Right renal pelvis (tissue), 4 donors: ENCODE data around the gene AK9. TPM values are rescaled to one million over a fixed set of nuclear protein-coding genes. Genes with fewer than 3 reads are reported as not detected.
"Not testable (repeated sequence)": the region's sequence is repeated elsewhere in the genome, so short reads cannot be mapped to it uniquely, and the experiment has no call there.

ENCODE experiments used
- DNase-seq, 4 donors: peaks; one replicate each; pipeline ENCODE4 v3.0.0-alpha.2; 2013; ENCODE audit warnings: low read depth in 4 of 4, low spot score in 3 of 4, missing footprints in 1 of 4
- polyA plus RNA-seq, 4 donors: library from polyadenylated mRNA; unstranded; fragments of 120-200 nt; gene quantifications; one replicate each; pipeline ENCODE4 v1.2.1, GENCODE V29; 2013; ENCODE audit not compliant: insufficient read length in 4 of 4

The AK9 gene
- polyA plus RNA-seq, 4 donors = 12.0 to 14.5 (median 13.6) TPM

DNA sequence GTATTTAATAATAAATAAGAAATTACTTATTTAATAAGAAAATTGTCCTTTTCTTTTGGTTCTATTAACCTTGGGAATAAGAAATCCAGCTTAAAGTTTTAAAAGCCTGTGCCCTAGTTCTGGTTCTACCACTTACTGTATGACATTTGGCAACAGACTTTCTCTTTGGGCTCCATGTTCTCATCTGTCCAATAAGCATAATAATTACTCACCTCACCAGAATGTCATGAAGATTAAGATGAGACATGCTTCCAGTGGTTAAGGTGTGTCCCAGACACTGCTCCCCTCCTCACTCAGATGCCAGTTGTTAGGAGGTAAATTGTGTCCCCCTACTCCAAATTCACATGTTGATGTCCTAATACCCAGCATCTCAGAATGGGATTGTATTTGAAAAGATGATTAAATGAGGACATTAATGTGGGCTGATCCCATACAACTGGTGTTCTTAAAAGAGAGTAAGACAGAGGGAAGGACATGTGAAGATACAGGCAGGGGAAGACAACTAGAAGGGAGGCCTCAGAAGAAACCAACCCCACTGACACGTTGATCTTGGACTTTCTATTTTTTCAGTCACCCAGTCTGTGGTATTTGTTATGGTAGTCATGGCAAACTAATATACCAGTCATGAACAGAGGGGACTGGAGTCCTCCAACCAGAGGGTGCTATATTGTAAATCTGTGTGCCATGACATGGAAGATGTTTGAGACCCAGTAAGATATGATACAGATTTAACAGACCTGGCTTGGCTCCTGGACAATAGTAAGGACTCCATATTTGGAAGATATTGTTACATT is 229.1 kb downstream of the AK9 start:
- DNase-seq = no peak

GRCh38 chr6:109461205-109461604 is 229.8 kb downstream of the AK9 start:
- DNase-seq = not testable (repeated sequence)

- no peak for DNase-seq
Observed at GRCh38 chr6:109460161-109460829, 230.7 kb downstream of the AK9 start.

- no peak for DNase-seq
Observed at GRCh38 chr6:109458774-109459531, 232.0 kb downstream of the AK9 start.

- DNase-seq = no peak
Observed at GRCh38 chr6:109457562-109457996, 233.4 kb downstream of the AK9 start.

DNA sequence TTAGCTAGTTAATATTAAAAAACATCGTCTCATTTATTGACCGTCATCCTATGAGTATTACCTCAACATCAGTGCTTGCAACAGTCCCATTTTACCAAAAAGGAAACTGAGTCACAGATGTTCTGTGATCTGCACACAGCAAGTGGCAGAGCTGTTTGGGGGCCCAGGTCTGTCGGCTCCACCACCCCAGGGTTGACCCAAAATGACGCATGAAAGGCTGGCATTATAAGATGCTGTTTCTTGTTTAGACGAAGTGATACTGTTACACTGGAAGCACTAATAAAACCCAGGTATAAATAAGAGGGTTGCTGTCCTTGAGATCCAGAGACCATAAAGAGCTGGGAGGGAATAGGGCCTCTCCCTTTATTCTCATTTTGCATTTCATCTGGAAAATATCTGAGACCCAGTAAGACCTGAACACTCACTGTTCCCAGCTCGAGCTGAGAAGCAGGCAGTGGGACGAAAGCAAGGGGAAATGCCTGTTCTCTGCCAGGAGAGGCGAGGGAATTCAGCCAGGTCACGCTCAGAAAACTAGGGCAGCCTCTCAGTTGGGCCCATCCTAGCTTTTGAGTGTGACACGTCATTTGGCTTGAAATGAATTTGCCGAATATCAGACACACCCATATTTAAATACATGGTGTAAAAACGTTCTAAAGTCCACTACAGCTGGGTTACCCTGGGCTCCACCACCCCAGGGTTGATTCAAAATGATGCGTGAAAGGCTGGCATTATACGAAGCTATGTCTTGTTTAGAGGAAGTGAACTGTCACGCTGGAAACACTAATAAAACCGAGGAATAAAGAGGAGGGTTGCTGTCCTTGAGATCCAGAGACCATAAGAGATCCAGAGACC is 234.1 kb downstream of the AK9 start:
- DNase-seq = no peak

DNA sequence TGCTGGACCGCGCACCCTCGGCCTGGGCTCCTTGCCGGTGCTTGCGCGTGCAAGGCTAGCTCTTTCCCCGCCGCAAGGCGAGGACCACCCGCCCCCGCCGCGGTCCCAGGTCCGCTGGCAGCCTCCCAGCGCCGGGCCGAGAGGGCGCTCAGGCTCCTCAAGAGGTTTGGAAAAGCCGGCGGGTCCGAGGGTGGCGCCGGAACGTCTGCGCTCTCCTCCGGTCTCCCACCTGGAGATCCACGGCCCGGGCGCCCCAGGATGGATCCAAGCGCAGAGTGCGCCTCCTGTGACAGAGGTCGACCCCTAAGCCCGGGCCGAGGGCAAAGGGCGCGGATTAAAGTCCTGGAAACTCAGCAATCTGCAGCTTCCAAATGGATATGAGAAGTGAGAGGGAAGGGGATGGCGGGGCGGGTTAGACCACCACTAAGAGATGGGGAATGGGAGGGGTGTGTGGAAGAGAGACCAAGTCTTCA is 234.9 kb downstream of the AK9 start:
- no peak for DNase-seq

GRCh38 chr6:109455437-109456110 is 235.4 kb downstream of the AK9 start, which contains the start of gene MICAL1:
Gene MICAL1 (minus strand): TSS chr6:109455772. CDS start chr6:109454196, 1,576 bp downstream.
- peak in 2 of 4 donors; percentile 27 to 36 for DNase-seq

DNA sequence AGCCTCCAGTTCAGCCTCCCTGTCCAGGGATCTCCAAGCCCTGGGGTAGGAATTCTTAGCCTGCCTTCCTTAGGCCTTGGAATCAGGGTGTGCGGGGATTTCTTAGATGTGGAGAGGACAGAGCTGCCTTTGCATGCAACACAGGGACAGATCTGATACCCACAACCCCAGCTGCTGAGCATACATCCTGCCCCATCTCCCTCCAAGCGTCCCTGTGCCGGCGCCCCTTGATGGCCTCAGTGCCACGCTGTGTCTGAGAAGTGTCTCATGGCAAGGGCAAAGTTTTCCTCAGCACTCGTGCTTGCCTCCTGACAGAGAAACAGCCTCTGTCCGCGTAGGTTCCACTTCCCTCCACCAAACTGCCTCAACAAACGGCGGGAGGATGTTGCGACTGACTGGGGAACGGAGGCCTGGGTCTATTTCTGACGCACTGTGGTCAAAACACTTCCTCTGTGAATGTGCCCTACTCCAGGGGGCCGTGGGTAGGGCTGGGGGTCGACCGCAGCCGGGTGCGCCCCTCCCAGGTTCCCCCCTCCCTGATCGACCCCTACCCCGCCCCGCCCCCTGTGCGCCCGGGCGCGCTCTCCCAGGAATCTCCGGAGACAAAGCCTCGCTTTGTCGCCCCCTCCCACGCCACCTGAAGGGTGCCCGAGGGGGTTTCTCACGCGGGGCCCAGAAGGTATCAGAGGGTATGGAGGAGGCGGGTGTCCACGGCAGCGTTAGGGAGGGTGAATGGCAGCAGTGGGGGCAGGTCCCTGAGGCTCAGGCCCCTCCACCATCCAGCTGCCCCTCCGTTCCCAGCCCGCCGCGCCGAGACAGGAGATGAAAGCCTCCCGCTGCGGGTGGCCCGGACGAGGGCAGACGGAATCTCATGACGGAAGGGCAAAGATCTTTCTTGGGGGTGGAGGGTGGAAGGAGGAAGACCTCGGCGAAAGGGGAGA is 236.2 kb downstream of the AK9 start:
- DNase-seq = no peak

- no peak for DNase-seq
Observed at GRCh38 chr6:109453594-109454495, 237.2 kb downstream of the AK9 start.

- DNase-seq = no peak
Observed at GRCh38 chr6:109453156-109453555, 237.8 kb downstream of the AK9 start.

- no peak for DNase-seq
Observed at GRCh38 chr6:109452181-109452580, 238.8 kb downstream of the AK9 start.

DNA sequence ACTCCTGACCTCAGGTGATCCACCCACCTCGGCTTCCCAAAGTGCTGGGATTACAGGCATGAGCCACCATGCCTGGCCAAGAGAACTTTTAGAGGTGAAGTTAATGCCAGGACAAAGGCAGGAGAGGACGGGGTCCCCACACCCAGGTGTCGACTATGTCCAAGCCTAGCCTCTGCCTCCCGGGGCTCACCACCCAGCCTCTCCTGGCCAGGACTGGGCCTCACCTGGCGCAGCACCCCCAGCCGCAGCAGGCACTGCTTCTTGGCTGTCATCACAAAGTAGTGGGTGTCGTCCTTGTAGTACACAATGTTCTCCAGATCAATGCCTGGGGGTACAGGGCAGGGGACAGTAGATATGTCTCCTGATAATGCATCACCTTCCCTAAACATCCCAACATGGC is 239.6 kb downstream of the AK9 start:
- no peak for DNase-seq

GRCh38 chr6:109450801-109451200 is 240.2 kb downstream of the AK9 start:
- no peak for DNase-seq

- DNase-seq = no peak
Observed at GRCh38 chr6:109449795-109450673, 241.0 kb downstream of the AK9 start.

- no peak for DNase-seq
Observed at GRCh38 chr6:109449064-109449794, 241.8 kb downstream of the AK9 start.
